Occipital lobe (tissue), 2 donors: ENCODE data around the gene RHOH. TPM values are rescaled to one million over a fixed set of nuclear protein-coding genes. Genes with fewer than 3 reads are reported as not detected.

Source experiments
- DNase-seq: peaks from one replicate; lab custom pipeline; 2025; lab: John Stamatoyannopoulos, UW
- total RNA-seq: library from RNA; depleted of rRNA; stranded (reverse); fragments of >200 nt; gene quantifications from one replicate; pipeline ENCODE4 v1.2.3, GENCODE V29; 2014

RHOH gene
- total RNA-seq, 1 donor from 2014 or later, result 0.94 TPM

- DNase-seq, result no peak
Measured at GRCh38 chr4:40204507-40205258, 7.9 kb downstream of the RHOH start.

DNA sequence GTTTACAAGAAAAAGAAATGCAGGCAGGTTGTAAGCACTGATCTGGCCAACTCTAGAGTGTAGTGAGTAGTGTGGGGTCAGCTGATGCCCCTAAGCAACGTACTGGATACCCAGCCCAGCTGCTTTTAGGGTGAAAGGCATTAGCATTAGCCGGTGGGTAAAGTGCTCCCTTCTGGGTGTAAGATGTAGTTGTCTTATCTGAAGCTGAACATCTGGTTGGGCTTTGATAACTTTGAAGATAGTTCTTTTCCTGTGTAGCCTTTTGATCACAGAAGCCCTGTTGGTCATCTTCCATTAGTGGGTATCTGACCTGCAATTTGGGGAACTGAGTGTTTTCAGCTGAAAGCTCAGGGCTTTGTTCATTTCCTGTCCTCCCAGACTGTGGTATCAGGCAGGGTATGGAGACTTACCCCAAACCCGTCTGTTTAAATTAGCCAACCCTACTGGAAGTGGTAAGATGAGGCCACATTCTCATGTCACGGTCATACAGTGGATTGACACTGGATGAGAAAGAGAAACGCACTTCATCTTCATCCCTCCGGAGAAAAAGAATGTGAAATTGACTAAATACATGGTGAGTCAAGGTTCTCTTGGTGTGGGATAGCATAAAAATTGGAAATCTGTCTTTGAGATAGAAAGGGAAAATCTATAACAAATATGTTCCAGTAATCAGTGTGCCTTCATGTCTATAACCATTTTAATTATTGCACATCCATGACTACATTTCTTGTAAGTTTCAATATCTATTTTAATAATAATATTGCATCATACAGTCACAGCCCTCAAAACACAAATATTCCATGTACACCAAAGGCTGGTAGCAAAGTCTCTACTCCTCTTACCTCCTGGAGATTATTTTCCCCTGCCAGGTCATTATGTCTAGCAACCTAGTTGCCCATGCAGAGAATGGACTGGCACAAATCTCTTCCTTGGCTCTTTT is 8.7 kb downstream of the RHOH start:
- no peak for DNase-seq

DNA sequence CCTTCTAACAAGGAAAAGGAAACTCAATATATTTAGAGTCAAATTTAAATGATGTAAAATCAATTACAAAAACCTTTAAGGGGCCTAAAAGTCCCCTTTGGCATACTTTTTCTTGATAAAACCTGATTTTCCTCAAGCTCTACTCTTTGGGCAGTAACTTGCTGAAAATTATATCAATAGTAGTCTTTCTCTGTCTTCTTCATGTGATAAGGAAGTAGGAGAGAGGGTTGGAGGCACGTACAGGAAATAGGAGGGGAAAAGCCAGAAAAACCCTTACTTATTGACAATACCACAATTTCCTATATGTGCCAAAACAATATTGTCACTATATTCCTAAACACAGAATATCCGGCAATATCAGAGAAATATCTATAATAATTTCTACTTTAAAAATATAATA is 9.6 kb downstream of the RHOH start:
- no peak for DNase-seq

DNA sequence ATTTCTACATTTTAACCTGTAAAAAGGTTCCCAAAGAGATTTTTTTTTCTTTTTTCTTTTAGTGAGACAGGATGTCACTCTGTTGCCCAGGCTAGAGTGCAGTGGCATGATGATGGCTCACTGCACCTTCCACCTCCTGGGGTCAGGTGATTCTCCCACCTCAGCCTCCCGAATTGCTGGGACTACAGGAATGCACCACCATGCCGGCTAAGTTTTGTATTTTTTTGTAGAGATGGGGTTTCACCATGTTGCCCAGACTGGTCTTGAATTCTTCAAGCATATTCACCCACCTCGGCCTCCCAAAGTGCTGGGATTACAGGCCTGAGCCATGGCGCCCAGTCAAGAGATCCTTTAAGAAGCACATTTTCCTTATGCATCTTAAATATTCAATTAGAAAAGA is 12.6 kb downstream of the RHOH start:
- DNase-seq, result no peak

DNA sequence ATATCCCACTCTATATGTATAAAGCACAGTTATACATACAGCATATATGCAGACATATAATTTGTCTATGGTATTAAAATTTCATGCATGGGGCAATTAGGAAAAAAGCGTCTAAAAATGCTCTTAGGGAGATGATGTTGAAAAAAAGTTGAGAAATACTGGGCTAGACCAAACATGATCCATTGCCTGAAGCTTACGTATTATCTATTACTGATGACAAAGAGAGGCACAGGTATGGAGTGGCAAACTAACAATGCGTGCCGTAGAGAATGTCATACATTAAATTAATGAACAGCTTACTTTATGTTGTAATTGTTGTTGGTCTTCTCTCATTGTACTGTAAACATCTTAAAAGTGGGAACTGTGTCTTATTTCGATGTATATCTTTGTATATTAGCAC is 13.9 kb downstream of the RHOH start:
- DNase-seq, result no peak

GRCh38 chr4:40211224-40212185 is 14.7 kb downstream of the RHOH start:
- DNase-seq, result no peak

- DNase-seq, result no peak
Measured at GRCh38 chr4:40212674-40213527, 16.1 kb downstream of the RHOH start.

GRCh38 chr4:40214038-40214437 is 17.2 kb downstream of the RHOH start:
- no peak for DNase-seq

DNA sequence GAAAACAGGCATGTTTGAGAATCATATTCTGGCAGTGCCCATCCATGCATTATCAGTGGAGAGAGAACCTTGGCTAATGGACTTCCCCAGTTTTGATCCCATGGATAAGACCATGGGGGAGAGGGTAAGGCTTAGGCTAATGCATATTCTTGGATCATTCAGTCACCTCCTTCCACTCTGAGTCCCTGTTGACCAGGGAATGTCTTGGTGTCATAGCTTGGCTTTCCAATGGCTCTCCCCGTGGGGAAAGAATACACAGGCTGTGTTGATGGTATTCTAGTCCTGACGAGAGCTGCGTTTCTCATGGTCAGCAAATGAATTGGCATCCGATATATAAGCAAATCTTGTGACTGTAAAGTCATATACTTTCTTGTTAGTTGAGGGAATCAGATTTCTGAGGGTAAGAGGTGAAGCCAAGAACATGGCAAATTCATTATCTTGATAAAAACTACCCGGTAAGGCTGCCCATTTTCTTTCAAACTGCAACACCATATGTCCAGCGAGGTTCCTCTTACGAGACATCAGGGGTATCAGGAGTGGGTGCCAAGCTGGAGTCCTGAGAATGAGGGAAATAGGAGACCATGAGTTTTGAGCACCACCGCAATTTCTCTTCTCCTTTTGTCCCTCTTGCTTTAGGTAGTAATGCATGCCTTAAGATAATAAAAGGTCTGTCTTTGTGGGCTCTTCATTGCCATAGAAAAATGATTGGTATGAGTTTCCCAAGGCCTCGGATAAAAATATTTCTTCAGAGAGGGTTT is 18.0 kb downstream of the RHOH start:
- no peak for DNase-seq

- DNase-seq, result no peak
Measured at GRCh38 chr4:40216622-40217366, 20.0 kb downstream of the RHOH start.

DNA sequence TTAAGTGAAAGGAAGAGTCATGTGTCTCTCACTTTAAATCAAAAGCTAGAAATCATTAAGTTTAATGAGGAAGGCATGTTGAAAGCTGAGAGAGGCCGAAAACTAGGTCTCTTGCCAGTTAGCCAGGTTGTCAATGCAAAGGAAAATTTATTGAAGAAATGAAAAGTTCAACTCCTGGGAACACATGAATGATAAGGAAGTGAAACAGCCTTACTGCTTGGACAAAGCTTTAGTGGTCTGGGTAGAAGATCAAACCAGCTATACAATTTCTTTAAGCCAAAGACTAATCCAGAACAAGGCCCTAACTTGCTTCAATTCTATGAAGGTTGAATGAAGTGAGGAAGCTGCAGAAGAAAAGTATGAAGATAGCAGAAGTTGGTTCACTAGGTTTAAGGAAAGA is 24.9 kb downstream of the RHOH start:
- no peak for DNase-seq

GRCh38 chr4:40223343-40223742 is 26.5 kb downstream of the RHOH start:
- DNase-seq, result no peak

GRCh38 chr4:40224432-40224831 is 27.6 kb downstream of the RHOH start:
- no peak for DNase-seq

GRCh38 chr4:40225497-40225896 is 28.7 kb downstream of the RHOH start:
- DNase-seq, result no peak

DNA sequence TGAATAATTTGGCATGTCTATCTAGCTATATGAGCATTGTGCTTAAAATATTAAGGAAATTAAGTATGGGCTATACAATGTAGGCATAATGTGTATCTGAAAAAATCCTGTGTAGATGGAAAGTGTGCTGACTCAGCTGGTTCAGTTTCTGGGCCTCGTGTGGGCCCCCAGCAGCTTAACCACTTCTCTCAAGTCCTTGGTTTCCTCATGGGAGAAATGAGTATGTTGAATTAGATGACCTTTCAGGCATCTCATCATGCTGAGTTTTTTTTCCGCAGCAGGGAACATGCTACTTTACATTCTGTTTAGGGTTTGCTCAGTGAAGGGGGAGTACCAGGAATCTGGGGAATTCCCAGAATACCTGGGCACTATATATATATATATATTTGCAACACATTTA is 30.5 kb downstream of the RHOH start:
- DNase-seq, result no peak

- DNase-seq, result no peak
Measured at GRCh38 chr4:40228497-40229365, 31.9 kb downstream of the RHOH start.

GRCh38 chr4:40231316-40231863 is 34.6 kb downstream of the RHOH start:
- no peak for DNase-seq

DNA sequence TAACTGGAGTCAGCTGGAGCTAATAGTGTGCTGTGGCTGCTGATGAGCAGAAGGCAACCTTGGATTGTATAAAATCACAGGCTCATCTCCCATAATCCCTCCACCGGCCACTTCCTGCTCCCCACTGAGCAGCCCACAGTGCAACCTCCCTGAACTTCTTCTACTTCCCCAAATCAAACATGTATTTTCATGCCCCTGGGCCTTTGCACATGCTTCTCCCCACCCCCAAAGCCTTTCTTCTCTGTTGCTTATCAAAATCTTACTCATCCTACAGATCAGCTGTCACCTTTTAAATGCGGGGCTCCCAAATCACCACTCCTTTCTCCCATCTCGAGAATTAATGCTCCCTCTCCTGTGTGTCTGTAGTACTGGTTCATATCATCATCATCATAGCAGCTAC is 35.8 kb downstream of the RHOH start:
- DNase-seq, result no peak
